ENCODE results near the gene LRP1. TPM values are rescaled to one million over a fixed set of nuclear protein-coding genes. Genes with fewer than 3 reads are reported as not detected.

The LRP1 gene
- total RNA-seq, 1 donor from 2014 or later = 61.0 TPM

- TF ChIP-seq, protein P1, sequence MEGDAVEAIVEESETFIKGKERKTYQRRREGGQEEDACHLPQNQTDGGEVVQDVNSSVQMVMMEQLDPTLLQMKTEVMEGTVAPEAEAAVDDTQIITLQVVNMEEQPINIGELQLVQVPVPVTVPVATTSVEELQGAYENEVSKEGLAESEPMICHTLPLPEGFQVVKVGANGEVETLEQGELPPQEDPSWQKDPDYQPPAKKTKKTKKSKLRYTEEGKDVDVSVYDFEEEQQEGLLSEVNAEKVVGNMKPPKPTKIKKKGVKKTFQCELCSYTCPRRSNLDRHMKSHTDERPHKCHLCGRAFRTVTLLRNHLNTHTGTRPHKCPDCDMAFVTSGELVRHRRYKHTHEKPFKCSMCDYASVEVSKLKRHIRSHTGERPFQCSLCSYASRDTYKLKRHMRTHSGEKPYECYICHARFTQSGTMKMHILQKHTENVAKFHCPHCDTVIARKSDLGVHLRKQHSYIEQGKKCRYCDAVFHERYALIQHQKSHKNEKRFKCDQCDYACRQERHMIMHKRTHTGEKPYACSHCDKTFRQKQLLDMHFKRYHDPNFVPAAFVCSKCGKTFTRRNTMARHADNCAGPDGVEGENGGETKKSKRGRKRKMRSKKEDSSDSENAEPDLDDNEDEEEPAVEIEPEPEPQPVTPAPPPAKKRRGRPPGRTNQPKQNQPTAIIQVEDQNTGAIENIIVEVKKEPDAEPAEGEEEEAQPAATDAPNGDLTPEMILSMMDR (IDR thresholded peaks at IDR 0.05; ENCODE audit: borderline replicate concordance) = peak; percentile 69
- H3K36me3 ChIP-seq = peaks cover 66% of the 10 kb centered on the region
- no peak for DNase-seq
- intact Hi-C loops (cut with micrococcal nuclease) = no loop called here
- H3K4me1 ChIP-seq = no peaks in the 10 kb centered on the region
- no peak overlapping the region for H3K27ac ChIP-seq (replicated peaks)
- H3K9me3 ChIP-seq (replicated peaks) = no peaks in the 10 kb centered on the region
- no peak overlapping the region for H3K4me3 ChIP-seq
- no peaks in the 10 kb centered on the region for H3K27me3 ChIP-seq (ENCODE audit: low read depth)
Measured at GRCh38 chr12:57173089-57173488, 44.8 kb downstream of the LRP1 start.

GRCh38 chr12:57173683-57174082 is 45.4 kb downstream of the LRP1 start:
- H3K4me3 ChIP-seq = no peak overlapping the region
- H3K27me3 ChIP-seq (ENCODE audit: low read depth) = no peaks in the 10 kb centered on the region
- H3K9me3 ChIP-seq (replicated peaks) = no peaks in the 10 kb centered on the region
- no peak overlapping the region for H3K27ac ChIP-seq (replicated peaks)
- no peak for DNase-seq
- H3K4me1 ChIP-seq = no peaks in the 10 kb centered on the region
- TF ChIP-seq, protein P1 (IDR thresholded peaks at IDR 0.05; ENCODE audit: borderline replicate concordance) = no peak
- H3K36me3 ChIP-seq = peaks cover 66% of the 10 kb centered on the region
- intact Hi-C loops (cut with micrococcal nuclease) = no loop called here

DNA sequence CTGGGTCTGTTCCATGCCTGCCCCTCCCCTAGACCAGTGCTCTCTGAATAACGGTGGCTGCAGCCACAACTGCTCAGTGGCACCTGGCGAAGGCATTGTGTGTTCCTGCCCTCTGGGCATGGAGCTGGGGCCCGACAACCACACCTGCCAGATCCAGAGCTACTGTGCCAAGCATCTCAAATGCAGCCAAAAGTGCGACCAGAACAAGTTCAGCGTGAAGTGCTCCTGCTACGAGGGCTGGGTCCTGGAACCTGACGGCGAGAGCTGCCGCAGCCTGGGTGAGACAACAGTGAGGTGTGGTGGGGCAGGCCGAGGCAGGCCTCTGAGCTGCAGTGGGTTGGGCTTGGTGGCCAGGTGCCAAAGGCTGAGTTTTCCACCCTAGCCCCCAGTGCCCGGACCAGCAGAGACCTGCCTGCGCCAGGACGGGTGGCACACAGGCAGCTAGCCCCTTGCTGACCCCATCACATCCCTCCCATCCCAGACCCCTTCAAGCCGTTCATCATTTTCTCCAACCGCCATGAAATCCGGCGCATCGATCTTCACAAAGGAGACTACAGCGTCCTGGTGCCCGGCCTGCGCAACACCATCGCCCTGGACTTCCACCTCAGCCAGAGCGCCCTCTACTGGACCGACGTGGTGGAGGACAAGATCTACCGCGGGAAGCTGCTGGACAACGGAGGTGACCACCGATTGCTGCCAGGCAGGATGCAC is 47.3 kb downstream of the LRP1 start:
- H3K9me3 ChIP-seq (replicated peaks) = no peaks in the 10 kb centered on the region
- no peak overlapping the region for H3K4me3 ChIP-seq
- peak; percentile 87 for DNase-seq
- intact Hi-C loops (cut with micrococcal nuclease) = no loop called here
- H3K36me3 ChIP-seq = peaks cover 68% of the 10 kb centered on the region
- H3K27ac ChIP-seq (replicated peaks) = peak overlapping the region; percentile 46
- H3K4me1 ChIP-seq = no peaks in the 10 kb centered on the region
- H3K27me3 ChIP-seq (ENCODE audit: low read depth) = no peaks in the 10 kb centered on the region
- TF ChIP-seq, protein P1 (IDR thresholded peaks at IDR 0.05; ENCODE audit: borderline replicate concordance) = peak; percentile 81

GRCh38 chr12:57176139-57176477 is 47.8 kb downstream of the LRP1 start:
- Histone ChIP-seq H3K9me3 (replicated peaks) (no peaks in the 10 kb centered on the region), H3K27ac (replicated peaks) (peak overlapping the region; percentile 46), H3K4me1 (no peaks in the 10 kb centered on the region), H3K36me3 (peaks cover 73% of the 10 kb centered on the region), H3K4me3 (no peak overlapping the region), H3K27me3 (ENCODE audit: low read depth) (no peaks in the 10 kb centered on the region)
- no peak for DNase-seq
- intact Hi-C loops (cut with micrococcal nuclease) = no loop called here
- TF ChIP-seq, protein P1 (IDR thresholded peaks at IDR 0.05; ENCODE audit: borderline replicate concordance) = peak; percentile 34

DNA sequence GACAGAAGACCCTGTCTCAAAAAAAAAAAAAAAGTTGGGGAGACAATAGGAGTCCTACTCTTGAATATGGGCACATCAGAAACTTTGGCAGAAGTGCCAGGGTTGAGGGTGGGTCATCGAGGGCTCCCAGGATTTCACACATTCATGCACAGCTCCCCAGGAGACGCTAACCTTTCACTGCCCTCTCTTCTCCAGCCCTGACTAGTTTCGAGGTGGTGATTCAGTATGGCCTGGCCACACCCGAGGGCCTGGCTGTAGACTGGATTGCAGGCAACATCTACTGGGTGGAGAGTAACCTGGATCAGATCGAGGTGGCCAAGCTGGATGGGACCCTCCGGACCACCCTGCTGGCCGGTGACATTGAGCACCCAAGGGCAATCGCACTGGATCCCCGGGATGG is 48.6 kb downstream of the LRP1 start:
- H3K9me3 ChIP-seq (replicated peaks) = no peaks in the 10 kb centered on the region
- DNase-seq = no peak
- no peaks in the 10 kb centered on the region for H3K4me1 ChIP-seq
- no peak overlapping the region for H3K4me3 ChIP-seq
- no peak overlapping the region for H3K27ac ChIP-seq (replicated peaks)
- intact Hi-C loops (cut with micrococcal nuclease) = no loop called here
- peaks cover 81% of the 10 kb centered on the region for H3K36me3 ChIP-seq
- no peaks in the 10 kb centered on the region for H3K27me3 ChIP-seq (ENCODE audit: low read depth)
- TF ChIP-seq, protein P1 (IDR thresholded peaks at IDR 0.05; ENCODE audit: borderline replicate concordance) = no peak
